Measurements from ENCODE around the gene RANBP6. TPM values are rescaled to one million over a fixed set of nuclear protein-coding genes. Genes with fewer than 3 reads are reported as not detected.
"Not testable (repeated sequence)": the region's sequence is repeated elsewhere in the genome, so short reads cannot be mapped to it uniquely, and the experiment has no call there.

Gene RANBP6
- total RNA-seq, 2 experiments from 2014 or later: 36.7 to 40.6 TPM

DNA sequence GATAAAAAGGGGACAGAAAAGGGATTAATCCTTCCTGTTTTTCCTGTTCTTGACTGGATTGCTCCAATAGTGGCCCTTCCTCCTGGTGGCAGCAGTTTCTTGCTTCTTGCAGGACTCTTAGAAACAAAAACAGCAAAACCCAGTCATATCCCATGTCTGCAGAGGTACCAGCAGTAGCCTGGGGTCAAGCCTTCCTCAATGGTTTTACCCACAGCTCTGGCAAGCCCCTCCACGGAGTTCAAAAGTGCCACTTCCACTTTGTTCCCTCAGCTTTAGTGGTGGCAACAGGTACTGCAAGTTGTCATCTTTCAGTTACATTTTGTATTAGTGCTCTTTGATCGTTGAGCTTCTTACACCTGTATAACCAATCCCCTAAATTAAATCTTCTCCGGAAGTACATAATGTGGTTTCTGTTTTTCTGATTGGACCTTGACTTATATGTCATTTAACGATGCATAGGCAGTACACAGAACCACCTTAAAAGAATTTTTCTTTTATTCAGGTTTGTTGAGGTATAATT is 8.7 kb upstream of the RANBP6 start:
- ATAC-seq (ENCODE audit: poor library complexity) (peak; percentile 58), DNase-seq (peak in 4 of 14 experiments; percentile 33 to 67 (median 58))
- Mint-ChIP-seq H3K27ac (no peak overlapping the region), H3K9me3 (no peaks in the 10 kb centered on the region), H3K36me3 (ENCODE audit: low read depth) (no peaks in the 10 kb centered on the region), H3K27me3 (peaks cover 27% of the 10 kb centered on the region), H3K4me1 (ENCODE audit: low read depth) (peaks cover 5% of the 10 kb centered on the region), H3K4me3 (no peak overlapping the region)
- Histone ChIP-seq H3K4me3 (ENCODE audit: low read length) (no peak overlapping the region), H3K9me3 (ENCODE audit: control insufficient read depth in 1 of 2, insufficient read depth in 1 of 2, low read length in 2 of 2) (no peaks in the 10 kb centered on the region), H3K27ac (ENCODE audit: low read depth in 1 of 2, low read length in 2 of 2) (no peak overlapping the region), H3K27me3 (ENCODE audit: control insufficient read depth in 1 of 2, insufficient read depth in 2 of 2, low read length in 2 of 2) (peaks cover 0 to 5% of the 10 kb centered on the region in 2 experiments), H3K36me3 (ENCODE audit: insufficient read depth, low read length) (no peaks in the 10 kb centered on the region), H3K4me1 (ENCODE audit: insufficient read depth, low read length) (peaks cover 4% of the 10 kb centered on the region)
- TF ChIP-seq, protein P1, sequence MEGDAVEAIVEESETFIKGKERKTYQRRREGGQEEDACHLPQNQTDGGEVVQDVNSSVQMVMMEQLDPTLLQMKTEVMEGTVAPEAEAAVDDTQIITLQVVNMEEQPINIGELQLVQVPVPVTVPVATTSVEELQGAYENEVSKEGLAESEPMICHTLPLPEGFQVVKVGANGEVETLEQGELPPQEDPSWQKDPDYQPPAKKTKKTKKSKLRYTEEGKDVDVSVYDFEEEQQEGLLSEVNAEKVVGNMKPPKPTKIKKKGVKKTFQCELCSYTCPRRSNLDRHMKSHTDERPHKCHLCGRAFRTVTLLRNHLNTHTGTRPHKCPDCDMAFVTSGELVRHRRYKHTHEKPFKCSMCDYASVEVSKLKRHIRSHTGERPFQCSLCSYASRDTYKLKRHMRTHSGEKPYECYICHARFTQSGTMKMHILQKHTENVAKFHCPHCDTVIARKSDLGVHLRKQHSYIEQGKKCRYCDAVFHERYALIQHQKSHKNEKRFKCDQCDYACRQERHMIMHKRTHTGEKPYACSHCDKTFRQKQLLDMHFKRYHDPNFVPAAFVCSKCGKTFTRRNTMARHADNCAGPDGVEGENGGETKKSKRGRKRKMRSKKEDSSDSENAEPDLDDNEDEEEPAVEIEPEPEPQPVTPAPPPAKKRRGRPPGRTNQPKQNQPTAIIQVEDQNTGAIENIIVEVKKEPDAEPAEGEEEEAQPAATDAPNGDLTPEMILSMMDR (IDR thresholded peaks at IDR 0.05): peak; percentile 40
- intact Hi-C loops (cut with DNase I, micrococcal nuclease): no loop called here
- CTCF ChIA-PET: interaction anchor here (1.0 to 1.7 kb wide), 5 partner anchors 12 to 66 kb away, joined by 3 to 6 read pairs (median 3); no protein-coding TSS in a partner anchor
- POLR2A ChIA-PET: interaction anchor here (1.2 kb wide), 1 partner anchor 9 kb away, joined by 14 read pairs; the partner anchor contains the start of gene RANBP6

DNA sequence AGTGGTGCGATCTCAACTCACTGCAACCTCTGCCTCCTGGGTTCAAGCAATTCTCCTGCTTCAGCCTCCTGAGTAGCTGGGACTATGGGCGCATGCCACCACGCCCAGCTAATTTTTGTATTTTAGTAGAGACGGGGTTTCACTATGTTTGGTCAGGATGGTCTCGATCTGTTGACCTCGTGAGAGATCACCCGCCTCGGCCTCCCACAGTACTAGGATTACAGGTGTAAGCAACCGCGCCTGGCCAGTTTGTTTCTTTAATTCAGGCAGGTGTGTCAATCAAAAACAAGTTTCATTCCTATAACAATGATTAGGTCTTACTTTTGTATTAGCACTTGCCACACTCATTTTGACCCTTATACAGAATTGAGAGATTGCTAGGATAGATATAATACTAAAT is 1.6 kb upstream of the RANBP6 start:
- peaks cover 15% of the 10 kb centered on the region for H3K36me3 ChIP-seq (ENCODE audit: insufficient read depth, low read length)
- H3K4me1 ChIP-seq (ENCODE audit: insufficient read depth, low read length): peaks cover 18% of the 10 kb centered on the region
- CTCF ChIA-PET; DNase-seq; H3K27me3 Mint-ChIP-seq; H3K4me3 ChIP-seq (ENCODE audit: low read length); ATAC-seq (ENCODE audit: poor library complexity); H3K27me3 ChIP-seq (ENCODE audit: control insufficient read depth in 1 of 2, insufficient read depth in 2 of 2, low read length in 2 of 2); H3K9me3 Mint-ChIP-seq; H3K27ac ChIP-seq (ENCODE audit: low read depth in 1 of 2, low read length in 2 of 2): not testable (repeated sequence)
- peak overlapping the region; percentile 48 for H3K4me3 Mint-ChIP-seq
- POLR2A ChIA-PET: interaction anchor here (1.1 to 2.6 kb wide), 2 partner anchors 10 to 11 kb away, joined by 4 to 33 read pairs; no protein-coding TSS in a partner anchor
- peaks cover 32% of the 10 kb centered on the region for H3K4me1 Mint-ChIP-seq (ENCODE audit: low read depth)
- H3K27ac Mint-ChIP-seq: peak overlapping the region; percentile 97
- H3K9me3 ChIP-seq (ENCODE audit: control insufficient read depth in 1 of 2, insufficient read depth in 1 of 2, low read length in 2 of 2): peaks cover 0 to 16% of the 10 kb centered on the region in 2 experiments
- intact Hi-C loops (cut with DNase I, micrococcal nuclease): loop anchor here in 1 of 2 experiments (5.0 kb wide), 3 partner anchors 35 to 685 kb away; no protein-coding TSS in a partner anchor
- H3K36me3 Mint-ChIP-seq (ENCODE audit: low read depth): peaks cover 34% of the 10 kb centered on the region

DNA sequence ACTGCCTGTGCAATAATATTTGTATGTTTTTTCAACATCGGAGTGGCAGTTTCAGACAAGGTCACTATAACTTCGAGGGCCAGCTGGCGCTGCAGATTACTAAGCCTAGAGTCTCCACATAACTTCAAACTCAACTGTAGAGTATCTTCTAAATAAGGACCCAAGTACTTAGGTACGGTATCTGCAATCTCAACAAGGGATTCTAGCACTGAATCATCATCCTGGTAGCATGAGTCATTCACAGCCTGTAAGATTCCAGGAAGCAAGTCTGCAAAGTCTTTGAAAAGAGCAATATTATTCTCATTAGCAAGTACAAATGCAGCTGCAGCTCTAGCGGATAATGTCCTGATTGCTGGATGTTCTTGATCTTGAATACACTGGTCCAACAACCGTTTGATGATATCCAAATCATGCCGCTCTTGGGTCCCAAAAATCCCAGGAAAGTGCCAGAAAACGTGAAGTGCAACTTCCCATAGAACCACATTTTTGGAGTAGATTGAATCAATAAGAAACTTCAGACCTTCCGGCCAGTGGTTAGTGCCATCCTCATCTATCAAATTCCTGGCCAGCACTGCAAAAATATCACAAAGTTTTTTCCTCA is 654 bp downstream of the RANBP6 start:
- TF ChIP-seq, protein P1 (IDR thresholded peaks at IDR 0.05): no peak
- Mint-ChIP-seq H3K27me3 (no peaks in the 10 kb centered on the region), H3K4me1 (ENCODE audit: low read depth) (peaks cover 44% of the 10 kb centered on the region), H3K27ac (peak overlapping the region; percentile 97), H3K36me3 (ENCODE audit: low read depth) (peaks cover 51% of the 10 kb centered on the region), H3K4me3 (peak overlapping the region; percentile 94), H3K9me3 (peaks cover 13% of the 10 kb centered on the region)
- CTCF ChIA-PET: interaction anchor here (0.9 kb wide), 1 partner anchor 181 kb away, joined by 3 read pairs; no protein-coding TSS in a partner anchor
- DNase-seq (peak in 3 of 14 experiments; percentile 31 to 38 (median 37)), ATAC-seq (ENCODE audit: poor library complexity) (no peak)
- peaks cover 15% of the 10 kb centered on the region for H3K36me3 ChIP-seq (ENCODE audit: insufficient read depth, low read length)
- no peaks in the 10 kb centered on the region for H3K27me3 ChIP-seq (ENCODE audit: control insufficient read depth in 1 of 2, insufficient read depth in 2 of 2, low read length in 2 of 2)
- intact Hi-C loops (cut with DNase I, micrococcal nuclease): loop anchor here (1.0 to 5.0 kb wide), 6 partner anchors 7 to 688 kb away; partner anchors contain the start of gene UHRF2 (in 1 of the 2)
- H3K4me1 ChIP-seq (ENCODE audit: insufficient read depth, low read length): peaks cover 18% of the 10 kb centered on the region
- H3K27ac ChIP-seq (ENCODE audit: low read depth in 1 of 2, low read length in 2 of 2): peak overlapping the region; percentile 72 to 83
- peak overlapping the region; percentile 86 for H3K4me3 ChIP-seq (ENCODE audit: low read length)
- peaks cover 0 to 20% of the 10 kb centered on the region in 2 experiments for H3K9me3 ChIP-seq (ENCODE audit: control insufficient read depth in 1 of 2, insufficient read depth in 1 of 2, low read length in 2 of 2)
- POLR2A ChIA-PET: interaction anchor here (0.7 to 2.6 kb wide), 19 partner anchors 8 to 743 kb away, joined by 3 to 33 read pairs (median 4); partner anchors contain the start of genes ERMP1, KDM4C, RIC1 and UHRF2

Data from CD4-positive, alpha-beta T cell (primary cell).